ENCODE data around the gene RAB32.
"Not testable (repeated sequence)": the region's sequence is repeated elsewhere in the genome, so short reads cannot be mapped to it uniquely, and the experiment has no call there.

The RAB32 gene

DNA sequence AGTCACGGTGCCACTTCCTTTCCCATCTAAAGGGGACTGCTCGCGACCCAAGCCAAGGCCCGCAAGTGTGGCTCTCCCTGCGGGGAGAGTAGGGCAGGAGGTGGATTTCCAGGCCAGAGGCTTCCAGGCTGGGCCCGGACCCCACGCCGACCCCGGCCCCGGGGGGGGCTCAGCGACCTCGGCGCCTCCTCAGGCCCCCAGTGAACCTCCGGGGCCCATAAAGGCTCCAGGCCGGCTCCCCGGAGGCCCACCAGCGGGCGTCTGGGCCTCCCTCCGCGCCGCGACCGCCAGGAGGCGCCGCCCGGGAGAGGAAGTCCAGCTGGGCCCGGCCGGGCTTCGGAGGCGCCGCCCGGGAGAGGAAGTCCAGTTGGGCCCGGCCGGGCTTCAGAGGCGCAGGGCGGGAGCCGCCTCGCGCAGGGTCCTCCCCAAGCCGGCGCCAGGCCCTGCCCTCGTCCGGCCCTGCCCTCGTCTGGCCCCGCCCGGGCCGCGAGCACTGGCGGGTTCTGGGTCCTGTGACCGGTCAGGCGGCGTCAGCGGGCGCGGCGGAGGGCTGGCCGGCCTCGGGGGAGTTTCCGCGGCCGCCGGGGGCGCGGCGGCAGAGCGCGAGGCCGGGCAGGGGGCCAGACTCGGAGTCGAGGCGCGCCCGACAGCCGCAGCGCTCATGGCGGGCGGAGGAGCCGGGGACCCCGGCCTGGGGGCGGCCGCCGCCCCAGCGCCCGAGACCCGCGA is at the start of gene RAB32:
Gene RAB32 (plus strand): TSS at position 623 of the 729 bp plus-strand sequence. CDS start 39 bp downstream, at position 662.
- DNase-seq (ENCODE audit: insufficient read length, low spot score): peak; percentile 33
- FAIRE-seq: no peak

DNA sequence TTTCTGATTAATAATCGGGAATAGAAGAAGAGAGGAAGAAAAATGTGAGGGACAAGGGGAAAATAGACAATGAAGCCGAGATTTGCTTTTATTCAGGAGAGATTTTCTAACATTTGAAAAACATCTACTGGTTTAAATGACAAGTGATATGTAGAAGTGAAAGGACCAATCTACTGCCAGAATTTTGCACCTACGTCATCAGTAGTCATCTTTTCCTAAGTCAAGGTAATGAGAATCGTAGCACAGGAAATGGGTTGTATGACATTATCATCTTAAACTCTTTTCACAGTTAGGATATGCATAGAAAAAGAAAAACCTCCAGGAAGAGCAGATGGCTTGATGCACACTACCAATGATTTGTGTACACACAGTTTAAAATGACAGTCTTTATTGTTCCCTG is 45.3 kb upstream of the RAB32 start:
- FAIRE-seq: no peak
- no peak for DNase-seq (ENCODE audit: insufficient read length, low spot score)

DNA sequence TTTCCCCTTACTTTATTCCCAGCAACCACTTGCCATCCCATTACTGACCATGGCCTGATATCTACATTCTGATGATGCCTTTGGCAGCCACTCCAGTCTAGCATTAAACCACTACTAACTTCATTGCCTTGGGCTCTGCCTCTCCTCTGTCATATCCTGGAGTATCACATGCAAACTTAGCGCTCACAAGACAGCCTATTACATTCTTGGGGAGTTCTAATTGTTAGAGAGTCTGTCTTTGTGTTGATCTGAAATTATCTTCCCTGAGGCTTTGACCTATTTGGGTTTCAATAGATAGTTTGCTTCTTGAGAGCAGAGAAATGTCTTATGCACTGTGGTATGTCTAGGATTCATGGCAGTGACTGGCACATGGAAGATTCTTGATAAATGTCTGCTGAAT is 40.5 kb upstream of the RAB32 start:
- FAIRE-seq: no peak

DNA sequence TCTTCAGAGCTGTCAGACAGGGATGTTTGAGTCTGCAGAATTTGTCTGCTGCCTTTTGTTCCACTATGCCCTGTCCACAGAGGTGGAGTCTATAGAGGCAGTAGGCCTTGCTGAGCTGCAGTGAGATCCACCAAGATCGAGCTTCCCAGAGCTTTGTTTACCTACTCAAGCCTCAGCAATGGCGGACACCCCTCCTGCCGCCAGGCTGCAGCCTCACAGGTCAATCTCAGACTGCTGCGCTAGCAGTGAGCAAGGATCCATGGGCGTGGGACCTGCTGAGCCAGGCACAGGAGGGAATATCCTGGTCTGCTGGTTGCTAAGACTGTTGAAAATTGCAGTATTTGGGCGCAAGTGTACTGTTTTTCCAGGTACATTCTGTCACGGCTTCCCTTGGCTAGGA is 28.4 kb upstream of the RAB32 start:
- DNase-seq (ENCODE audit: insufficient read length, low spot score) (no peak), FAIRE-seq (no peak)

More for the DNA sequence above, 40.5 kb upstream of the RAB32 start:
- DNase-seq (ENCODE audit: insufficient read length, low spot score): no peak

DNA sequence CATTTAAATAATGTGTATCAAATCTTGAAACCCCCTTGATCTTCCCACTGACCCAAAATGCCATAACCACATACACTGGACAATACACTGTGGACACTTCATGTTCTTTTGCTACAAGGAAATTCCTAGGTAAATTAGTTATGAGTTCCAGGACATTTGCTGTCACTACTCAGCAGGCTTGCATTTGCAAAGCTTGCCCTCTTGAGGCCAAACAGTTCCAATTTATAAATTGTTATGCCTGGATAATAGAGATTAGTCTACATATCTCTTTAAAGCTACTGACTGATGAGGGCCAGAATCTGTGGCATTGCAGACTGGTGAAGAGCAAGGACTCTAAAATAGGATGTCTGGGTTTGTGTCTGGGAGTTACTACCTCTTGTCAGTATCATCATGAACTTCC is 17.4 kb upstream of the RAB32 start:
- DNase-seq (ENCODE audit: insufficient read length, low spot score) (no peak), FAIRE-seq (no peak)

DNA sequence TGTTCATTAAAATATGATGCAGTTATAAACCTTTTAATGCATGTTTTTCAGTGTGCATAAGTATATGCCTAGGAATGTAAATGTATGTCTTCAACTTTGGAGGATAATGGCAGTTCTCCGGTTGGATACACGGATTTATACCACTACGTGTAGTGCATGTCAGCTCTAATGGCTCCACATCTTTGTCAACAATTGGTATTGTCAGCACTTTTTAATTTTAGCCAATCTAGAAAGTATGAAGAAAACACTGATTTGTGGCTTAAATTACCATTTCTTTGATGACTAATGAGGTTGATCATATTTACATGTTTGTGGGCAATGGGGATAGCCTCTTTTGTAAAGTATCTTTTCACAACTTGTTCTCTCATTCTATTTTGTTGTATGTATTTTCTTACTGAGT is 10.9 kb upstream of the RAB32 start:
- FAIRE-seq (no peak), DNase-seq (ENCODE audit: insufficient read length, low spot score) (no peak)

DNA sequence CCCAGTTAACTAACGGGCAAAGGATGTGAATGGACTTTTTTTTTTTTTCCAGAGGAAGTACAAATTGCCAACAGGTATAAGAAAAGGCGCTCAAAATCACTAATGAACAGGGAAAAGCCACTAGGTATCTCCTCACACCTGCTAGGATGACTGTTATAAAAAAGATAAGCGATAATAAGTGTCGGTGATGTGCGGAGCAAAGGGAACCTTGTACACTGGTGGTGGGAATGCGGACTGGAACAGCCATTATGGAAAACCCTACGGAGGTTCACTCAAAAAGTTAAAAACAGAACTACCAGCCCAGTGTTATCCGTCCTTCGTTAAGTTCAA is 787 bp upstream of the RAB32 start:
- FAIRE-seq (no peak), DNase-seq (ENCODE audit: insufficient read length, low spot score) (no peak)

DNA sequence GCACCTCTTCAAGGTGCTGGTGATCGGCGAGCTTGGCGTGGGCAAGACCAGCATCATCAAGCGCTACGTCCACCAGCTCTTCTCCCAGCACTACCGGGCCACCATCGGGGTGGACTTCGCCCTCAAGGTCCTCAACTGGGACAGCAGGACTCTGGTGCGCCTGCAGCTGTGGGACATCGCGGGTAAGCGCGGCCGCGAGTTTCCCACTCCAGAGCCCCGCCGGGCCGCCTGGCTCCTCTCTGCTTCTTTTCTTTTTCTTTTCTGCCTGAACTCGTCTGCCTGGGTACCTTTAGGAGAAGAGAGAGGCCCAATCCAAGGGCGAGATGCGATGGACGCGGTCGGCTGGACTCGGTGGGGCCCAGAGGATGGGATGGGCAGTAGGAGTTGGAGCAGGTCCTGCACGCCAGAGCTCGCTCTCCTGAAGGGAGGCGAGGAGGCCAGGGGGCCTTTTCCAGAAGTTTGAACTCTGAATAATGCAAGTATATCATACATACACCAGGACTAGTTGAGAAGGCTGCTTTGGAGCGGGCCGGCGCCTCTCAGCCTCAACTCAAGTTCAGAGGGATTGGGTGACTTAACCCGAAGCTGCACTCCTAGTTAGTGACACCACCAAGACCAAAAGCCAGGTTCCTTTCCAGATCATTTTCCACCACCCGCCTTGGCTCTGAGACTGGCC is 445 bp downstream of the RAB32 start:
- FAIRE-seq: no peak

DNA sequence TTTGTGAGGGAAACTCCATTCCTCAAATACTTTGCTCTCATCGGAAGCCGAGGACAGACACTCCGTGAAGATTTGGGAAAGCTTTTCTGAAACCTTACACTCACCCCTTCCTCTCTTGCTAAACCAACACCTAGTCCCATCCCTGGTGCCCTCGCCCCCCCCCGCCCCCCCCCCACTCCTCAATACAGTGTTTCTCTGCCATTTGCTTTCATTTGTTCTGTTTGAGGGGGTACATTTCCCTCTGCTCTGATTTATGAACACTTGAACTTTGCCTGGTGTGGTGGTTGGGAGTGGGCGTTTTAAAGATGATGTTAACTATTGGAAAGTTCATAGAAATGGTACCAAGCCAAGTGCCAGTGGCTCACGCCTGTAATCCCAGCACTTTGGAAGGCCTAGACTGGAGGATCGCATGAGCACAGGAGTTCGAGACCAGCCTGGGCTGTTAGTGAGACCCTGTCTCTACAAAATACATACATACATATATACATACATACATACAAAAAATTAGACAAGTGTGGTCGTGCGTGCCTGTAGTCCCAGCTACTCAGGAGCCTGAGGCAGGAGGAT is 1.1 kb downstream of the RAB32 start:
- no peak for DNase-seq (ENCODE audit: insufficient read length, low spot score)
- FAIRE-seq: no peak

More for the DNA sequence above, 445 bp downstream of the RAB32 start:
- DNase-seq (ENCODE audit: insufficient read length, low spot score): no peak

DNA sequence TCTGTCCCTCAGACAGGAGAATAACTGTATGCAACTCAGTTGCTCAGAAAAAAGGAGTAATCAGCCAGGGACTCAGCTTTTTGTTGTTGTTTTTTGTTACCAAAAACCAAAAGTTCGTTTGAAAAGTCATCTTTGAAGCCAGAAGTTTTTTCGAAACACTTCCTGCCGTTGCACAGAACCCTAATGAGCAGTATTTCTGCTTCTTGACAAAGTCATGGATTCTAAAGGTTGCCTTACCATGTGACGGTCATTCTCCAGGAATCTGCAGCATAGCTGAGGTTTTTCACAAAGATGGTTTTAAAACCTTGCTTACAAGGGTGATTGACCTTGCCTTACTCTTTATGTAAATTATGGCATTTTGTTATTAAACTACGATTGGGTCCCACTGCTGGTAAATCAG is 1.9 kb downstream of the RAB32 start:
- DNase-seq (ENCODE audit: insufficient read length, low spot score) (no peak), FAIRE-seq (no peak)

DNA sequence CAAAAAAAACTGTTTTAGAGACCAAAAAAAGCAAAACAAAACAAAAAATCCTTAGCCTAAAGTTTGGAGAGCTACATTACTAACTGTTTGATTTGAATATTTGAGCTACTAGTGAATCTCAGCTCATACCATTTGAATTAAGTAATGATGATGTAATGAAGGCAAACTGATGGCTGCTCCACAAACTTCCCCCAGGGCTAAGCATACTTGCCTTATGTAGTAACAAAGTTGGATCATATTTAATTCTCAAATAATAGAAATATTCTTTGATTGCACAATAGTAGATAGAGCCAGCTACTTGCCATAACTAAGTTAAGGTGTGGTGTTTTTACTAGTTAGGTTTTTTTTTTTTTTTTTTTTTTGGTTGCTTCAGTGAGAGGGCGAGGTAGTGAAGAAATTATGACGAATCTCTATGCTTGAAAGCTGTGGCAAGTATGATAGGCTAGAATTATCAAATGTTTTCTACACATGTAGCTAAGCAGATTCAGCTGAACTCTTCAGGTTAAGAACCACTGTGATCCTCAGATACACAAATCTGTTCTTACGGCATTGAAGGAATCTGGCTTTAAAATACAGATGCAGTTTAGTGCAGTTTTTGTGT is 2.9 kb downstream of the RAB32 start:
- no peak for FAIRE-seq

DNA sequence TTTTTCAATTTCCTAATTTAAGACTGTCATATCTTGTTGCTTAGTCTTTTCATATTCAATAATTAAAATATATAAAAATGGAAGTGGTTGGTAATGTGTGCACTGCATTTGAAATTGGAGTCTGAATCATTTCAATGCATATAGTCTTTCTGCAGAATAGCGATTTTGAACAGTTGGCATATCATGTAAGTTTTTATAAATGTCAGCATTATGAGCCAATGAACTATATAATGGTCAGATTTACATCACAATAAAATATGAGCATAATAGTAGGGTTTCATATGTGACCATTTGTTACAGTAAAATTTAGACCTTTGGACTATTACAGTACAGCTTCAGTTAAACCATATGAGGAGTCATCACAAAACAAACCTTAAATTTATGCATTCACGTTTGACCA is 4.3 kb downstream of the RAB32 start:
- DNase-seq (ENCODE audit: insufficient read length, low spot score): no peak
- no peak for FAIRE-seq

More for the DNA sequence above, 2.9 kb downstream of the RAB32 start:
- no peak for DNase-seq (ENCODE audit: insufficient read length, low spot score)

DNA sequence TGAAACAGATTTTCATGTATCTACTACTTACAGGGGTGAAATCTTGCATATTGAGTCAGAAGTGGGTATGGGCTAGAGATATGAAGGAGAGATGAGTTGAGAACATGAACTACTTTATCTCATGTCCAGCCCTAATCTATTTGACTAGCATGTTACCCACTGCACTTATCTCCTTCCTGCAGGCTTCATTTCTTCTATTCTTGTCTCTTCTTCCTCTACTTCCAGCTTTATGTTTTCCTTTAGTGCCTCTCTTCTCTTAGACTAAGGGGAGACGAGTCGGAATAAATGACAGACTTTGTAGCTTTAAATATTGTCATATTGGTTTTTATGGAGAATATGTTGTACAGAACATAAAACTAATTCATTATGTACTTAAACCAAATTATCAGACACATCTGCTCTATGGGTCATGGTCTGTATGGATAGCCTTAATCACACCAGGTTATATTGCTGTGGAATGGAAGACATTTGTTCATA is 5.3 kb downstream of the RAB32 start:
- no peak for FAIRE-seq
- DNase-seq (ENCODE audit: insufficient read length, low spot score): no peak

DNA sequence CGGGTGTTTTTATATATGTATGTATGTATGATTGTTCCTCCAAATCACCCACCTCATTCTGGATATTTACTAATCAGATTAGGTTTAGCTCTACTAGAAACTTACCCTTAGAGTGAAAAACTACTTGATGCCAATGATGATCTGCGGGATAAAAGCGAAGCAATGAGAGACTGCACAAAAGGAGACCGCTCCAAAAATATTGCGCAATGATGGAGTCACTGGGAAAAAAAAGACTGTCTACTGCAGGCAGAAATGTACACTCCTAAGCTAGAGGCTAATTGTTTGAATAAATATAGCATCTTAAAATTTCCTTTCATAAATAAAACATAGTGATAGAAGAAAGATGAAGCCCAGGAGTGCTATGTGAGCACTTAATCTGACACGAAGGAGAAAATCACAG is 7.3 kb downstream of the RAB32 start:
- FAIRE-seq: no peak
- no peak for DNase-seq (ENCODE audit: insufficient read length, low spot score)

DNA sequence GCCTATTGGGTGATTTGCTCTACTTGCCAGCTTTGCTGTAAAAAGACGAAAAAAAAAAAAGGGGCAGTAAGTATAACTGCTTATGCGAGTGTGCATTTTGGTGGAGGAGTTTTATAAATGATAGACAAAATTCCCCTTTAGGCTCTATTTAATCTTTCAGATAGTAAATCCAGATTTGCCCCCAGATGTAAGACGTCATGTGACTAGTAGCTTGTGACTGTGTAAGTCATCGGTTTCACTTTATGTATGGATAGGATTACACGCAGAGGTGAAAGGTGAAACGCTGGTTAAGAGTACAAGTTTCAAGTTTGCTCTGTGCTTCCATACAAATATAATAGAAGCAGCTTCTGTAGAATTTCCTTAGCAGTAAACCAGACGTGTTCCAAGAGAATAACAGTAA is 7.9 kb downstream of the RAB32 start:
- FAIRE-seq (no peak), DNase-seq (ENCODE audit: insufficient read length, low spot score) (no peak)

DNA sequence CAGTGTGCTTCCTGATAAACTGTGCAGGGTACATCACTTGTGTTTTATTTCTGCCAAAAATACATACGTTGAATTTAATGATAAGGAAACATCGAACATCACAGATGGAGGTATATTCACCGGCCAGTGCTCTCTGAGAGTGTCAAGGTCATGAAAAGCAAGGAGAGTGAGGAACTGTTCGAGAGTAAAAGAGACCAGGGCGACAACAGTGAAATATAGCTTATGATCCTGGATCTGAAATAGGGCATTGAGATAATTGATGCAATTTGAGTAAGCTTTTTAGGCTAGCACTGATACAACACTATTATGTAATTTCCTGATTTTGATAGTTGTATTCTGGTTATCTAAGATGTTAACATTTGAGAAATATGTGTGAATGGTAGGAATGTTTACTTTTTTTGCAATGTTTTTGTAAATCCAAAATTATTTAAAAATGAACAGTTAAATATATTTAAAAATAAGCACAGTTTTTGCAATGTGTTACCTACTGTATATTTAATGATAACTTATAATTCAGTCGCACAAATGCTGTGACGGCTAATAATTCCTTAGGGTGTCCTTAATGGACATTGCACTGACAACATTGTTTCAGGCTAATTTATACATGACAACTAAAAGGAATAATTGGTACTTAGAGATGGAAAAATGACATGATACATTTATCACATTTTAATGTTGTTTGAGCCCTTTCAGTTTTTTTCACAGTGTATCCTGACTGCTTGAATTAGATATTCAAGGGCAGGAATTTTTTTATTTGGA is 9.9 kb downstream of the RAB32 start:
- FAIRE-seq (no peak), DNase-seq (ENCODE audit: insufficient read length, low spot score) (no peak)

DNA sequence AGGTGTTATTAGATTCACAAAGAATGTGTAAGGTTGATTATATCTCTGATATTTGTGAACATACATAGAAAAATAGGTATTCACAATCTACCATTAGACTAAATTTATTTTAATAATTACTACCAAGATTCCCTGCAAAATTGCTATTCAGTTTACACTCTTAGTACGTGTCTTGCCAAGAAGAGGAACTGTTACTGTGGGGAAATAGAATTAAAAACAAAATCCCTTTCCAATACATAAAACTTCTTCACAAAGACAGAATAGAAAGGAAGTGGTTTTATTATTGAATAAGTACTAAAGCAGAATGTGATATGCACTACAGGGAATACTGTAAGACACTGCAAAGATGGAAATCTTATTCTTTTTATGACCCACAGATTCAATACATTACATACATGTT is 17.0 kb downstream of the RAB32 start:
- no peak for FAIRE-seq
- no peak for DNase-seq (ENCODE audit: insufficient read length, low spot score)

DNA sequence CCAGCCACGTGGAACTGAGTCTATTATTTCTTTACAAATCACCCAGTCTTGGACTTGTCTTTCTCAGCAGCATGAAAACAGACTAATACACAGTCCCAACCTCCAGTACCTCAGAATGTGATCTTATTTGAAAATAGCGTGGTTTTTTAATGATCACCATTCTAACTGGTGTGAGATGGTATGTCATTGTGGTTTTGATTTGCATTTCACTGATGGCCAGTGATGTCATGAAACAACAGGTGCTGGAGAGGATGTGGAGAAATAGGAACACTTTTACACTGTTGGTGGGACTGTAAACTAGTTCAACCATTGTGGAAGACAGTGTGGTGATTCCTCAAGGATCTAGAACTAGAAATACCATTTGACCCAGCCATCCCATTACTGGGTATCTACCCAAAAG is 23.0 kb downstream of the RAB32 start:
- not testable (repeated sequence) for FAIRE-seq; DNase-seq (ENCODE audit: insufficient read length, low spot score)

DNA sequence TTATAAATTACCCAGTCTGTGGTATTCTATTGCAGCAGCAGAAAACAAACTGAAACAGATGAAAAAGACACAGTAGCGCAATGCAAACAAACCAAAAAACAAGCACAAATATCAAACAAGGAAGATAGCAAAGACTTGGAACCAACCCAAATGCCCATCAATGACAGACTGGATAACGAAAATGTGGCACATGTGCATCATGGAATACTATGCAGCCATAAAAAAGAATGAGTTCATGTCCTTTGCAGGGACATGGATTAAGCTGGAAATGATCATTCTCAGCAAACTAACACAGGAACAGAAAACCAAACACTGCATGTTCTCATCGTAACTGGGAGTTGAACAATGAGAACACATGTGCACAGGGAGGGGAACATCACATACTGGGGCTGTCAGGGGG is 25.0 kb downstream of the RAB32 start:
- FAIRE-seq; DNase-seq (ENCODE audit: insufficient read length, low spot score): not testable (repeated sequence)

DNA sequence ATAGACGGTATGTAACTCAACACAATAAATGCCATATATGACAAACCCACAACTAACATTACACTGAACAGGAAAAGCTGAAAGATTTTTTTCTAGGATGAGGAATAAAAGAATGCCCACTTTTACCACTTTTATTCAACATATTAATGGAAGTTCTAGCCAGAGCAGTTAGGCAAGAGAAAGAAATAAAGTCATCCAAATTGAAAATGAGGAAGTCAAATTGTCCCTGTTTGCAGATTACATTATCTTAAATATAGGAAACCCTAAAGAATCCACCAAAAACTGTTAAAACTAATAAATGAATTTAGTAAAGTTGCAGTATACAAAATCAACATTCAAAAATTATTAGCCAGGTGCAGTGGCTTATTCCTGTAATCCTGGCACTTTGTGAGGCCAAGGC is 30.6 kb downstream of the RAB32 start:
- FAIRE-seq: no peak
- DNase-seq (ENCODE audit: insufficient read length, low spot score): no peak

DNA sequence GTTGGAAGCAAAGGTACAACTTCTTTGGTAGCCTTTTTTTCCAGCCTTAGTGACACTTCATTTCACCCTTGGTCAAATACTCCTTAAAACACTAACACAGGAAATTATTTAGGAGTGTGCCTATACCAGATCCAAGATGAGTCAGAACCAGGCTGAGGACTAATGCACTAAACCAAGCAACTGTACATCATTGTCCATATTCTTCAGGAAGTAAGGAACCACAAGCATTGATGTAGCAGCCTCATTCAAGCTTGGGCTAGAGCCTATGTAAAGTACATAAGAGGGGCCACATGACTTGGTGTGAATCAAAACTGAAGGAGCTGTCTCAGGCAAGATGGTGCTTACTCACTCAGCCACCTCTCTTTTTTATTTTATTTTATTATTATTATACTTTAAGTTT is 34.4 kb downstream of the RAB32 start:
- no peak for DNase-seq (ENCODE audit: insufficient read length, low spot score)
- FAIRE-seq: no peak
